ENCODE measurements around the gene PTPRD. TPM values are rescaled to one million over a fixed set of nuclear protein-coding genes. Genes with fewer than 3 reads are reported as not detected.

The PTPRD gene
- total RNA-seq, 4 donors from 2014 or later: 0.72 to 8.0 (median 3.0) TPM

DNA sequence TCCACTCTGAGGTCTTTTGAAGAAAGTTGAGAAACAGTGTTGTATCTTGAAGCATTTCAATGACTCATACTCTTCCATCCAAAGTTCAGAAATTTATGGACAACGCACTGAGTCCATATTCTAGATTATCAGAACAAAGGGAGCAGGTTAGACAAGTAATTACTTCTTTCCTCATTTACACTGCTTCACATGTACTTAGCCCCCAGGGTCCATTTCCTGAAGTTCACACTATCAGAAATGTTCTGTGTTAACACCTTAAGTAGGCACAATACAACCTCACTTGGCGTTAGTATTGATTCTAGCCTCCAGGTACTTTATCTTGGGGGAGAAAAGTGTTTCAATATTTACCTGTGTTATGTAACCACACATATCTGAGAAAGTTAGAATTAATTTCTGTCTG, 2325.3 kb downstream of the PTPRD start:
- 31 to 55% methylated on average over 2 of the region's 2 CpGs for WGBS, 2 donors
- TF ChIP-seq POLR2A (IDR thresholded peaks at IDR 0.05): no peak
- TF ChIP-seq, protein P1, sequence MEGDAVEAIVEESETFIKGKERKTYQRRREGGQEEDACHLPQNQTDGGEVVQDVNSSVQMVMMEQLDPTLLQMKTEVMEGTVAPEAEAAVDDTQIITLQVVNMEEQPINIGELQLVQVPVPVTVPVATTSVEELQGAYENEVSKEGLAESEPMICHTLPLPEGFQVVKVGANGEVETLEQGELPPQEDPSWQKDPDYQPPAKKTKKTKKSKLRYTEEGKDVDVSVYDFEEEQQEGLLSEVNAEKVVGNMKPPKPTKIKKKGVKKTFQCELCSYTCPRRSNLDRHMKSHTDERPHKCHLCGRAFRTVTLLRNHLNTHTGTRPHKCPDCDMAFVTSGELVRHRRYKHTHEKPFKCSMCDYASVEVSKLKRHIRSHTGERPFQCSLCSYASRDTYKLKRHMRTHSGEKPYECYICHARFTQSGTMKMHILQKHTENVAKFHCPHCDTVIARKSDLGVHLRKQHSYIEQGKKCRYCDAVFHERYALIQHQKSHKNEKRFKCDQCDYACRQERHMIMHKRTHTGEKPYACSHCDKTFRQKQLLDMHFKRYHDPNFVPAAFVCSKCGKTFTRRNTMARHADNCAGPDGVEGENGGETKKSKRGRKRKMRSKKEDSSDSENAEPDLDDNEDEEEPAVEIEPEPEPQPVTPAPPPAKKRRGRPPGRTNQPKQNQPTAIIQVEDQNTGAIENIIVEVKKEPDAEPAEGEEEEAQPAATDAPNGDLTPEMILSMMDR (IDR thresholded peaks at IDR 0.05): no peak
- no peak for DNase-seq (ENCODE audit: low spot score in 2 of 2)
- H3K4me3 ChIP-seq (ENCODE audit: low read depth, poor library complexity, severe bottlenecking): no peak overlapping the region
- intact Hi-C loops (cut with DNase I; ENCODE audit: low total_unique reads): no loop called here

DNA sequence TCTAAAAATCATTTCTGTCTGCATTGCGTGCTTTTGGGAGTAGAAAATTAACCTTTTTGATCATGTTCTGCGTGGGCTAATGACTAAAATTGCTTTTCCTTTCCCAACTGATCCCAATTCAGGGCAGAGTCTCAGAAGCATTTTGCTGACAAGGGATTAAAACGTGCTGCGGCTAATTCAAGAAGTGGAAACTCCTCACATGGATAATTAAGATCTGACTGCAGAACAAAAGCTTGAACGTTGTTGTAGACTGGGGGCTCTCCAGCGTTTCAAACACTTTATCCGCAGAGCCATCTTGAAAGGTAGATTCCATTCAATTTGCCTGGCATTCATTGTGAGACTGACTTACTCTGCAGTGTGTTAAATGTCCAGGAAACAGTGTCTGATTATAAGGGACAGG, 2327.9 kb downstream of the PTPRD start:
- WGBS, 2 donors: 70 to 75% methylated on average over 7 of the region's 7 CpGs
- TF ChIP-seq, protein P1 (IDR thresholded peaks at IDR 0.05): no peak
- no peak for TF ChIP-seq POLR2A (IDR thresholded peaks at IDR 0.05)
- no peak for DNase-seq (ENCODE audit: low spot score in 2 of 2)
- H3K4me3 ChIP-seq (ENCODE audit: low read depth, poor library complexity, severe bottlenecking): no peak overlapping the region
- intact Hi-C loops (cut with DNase I; ENCODE audit: low total_unique reads): no loop called here

DNA sequence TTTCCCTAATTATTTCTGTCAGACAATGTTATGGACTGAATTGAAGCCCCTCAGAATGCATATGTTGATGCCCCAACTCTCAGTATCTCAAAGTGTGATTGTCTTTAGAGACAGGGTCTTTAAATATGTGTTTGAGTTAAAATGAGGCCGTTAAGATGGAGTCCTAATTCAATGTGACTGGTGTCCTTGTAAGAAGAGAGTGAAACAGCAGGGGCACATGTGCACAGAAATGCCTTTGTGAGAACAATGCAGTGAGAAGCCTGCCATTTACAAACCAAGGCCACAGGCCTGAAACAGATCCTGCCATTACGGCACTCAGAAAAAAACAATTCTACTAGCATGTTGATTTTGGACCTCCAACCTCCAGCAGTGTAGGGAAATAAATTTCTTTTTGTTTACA, 2330.3 kb downstream of the PTPRD start:
- no peak for TF ChIP-seq POLR2A (IDR thresholded peaks at IDR 0.05)
- TF ChIP-seq, protein P1 (IDR thresholded peaks at IDR 0.05): no peak
- intact Hi-C loops (cut with DNase I; ENCODE audit: low total_unique reads): no loop called here
- no peak for DNase-seq (ENCODE audit: low spot score in 2 of 2)
- 75 to 76% methylated on average over 2 of the region's 2 CpGs for WGBS, 2 donors
- no peak overlapping the region for H3K4me3 ChIP-seq (ENCODE audit: low read depth, poor library complexity, severe bottlenecking)

DNA sequence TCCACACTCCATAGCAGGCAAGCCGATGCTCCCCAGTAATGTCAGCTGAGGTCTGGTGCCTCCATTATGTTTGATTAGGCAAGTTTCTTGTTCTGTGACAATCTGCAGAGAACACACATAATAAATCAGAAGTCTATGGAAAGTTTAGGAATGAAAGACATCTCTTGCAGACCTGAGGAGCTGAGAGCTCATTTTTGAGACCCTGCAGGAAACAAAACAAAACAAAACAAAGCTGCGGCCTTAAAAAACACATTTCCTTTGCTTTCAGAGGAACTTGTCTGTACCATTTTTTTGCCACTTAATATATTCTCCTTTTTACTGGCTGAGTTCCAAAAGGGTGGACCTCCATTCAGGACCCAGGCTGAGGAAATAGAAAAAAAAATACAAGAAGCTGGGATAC, 2332.0 kb downstream of the PTPRD start:
- no peak overlapping the region for H3K4me3 ChIP-seq (ENCODE audit: low read depth, poor library complexity, severe bottlenecking)
- 62 to 67% methylated on average over 2 of the region's 2 CpGs for WGBS, 2 donors
- intact Hi-C loops (cut with DNase I; ENCODE audit: low total_unique reads): no loop called here
- no peak for DNase-seq (ENCODE audit: low spot score in 2 of 2)
- TF ChIP-seq, protein P1 (IDR thresholded peaks at IDR 0.05): no peak
- no peak for TF ChIP-seq POLR2A (IDR thresholded peaks at IDR 0.05)

DNA sequence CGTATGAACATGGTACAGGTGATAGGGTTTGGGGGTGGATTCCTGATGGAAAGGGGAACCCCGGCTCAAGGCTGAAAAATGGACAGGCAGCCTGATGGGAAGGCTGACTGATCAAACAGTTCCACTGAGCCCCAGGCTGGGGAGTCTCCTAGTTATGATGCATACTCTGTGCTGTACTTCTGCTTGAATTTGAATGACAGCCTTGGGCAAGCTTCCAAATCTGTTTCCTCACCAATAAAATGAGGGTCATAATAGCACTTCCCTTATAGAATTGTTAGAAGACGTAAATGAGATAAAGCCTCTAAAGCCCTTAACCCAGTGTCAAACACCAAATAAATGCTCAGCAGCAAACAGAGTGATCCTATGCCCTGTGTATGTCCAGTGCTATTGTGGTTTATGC, 2334.8 kb downstream of the PTPRD start:
- intact Hi-C loops (cut with DNase I; ENCODE audit: low total_unique reads): no loop called here
- WGBS, 2 donors: 47 to 64% methylated on average over 3 of the region's 3 CpGs
- no peak overlapping the region for H3K4me3 ChIP-seq (ENCODE audit: low read depth, poor library complexity, severe bottlenecking)

DNA sequence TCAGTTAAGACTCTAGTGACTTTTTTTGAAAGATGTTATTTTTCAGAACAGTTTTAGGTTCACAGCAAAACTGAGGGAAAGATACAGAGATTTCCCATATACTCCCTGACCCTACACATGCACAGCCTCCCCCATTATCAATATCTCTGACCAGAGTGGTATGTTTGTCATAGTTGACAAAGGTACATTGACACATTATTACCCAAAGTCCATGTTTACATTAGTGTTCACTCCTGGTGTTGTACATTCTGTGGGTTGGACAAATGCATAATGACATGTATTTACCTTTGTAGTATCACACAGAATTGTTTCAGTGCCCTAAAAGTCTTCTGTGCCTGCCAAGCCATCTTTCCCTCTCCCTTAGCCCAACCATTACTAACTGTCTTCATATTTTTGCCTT, 2342.6 kb downstream of the PTPRD start:
- TF ChIP-seq POLR2A (IDR thresholded peaks at IDR 0.05): no peak
- TF ChIP-seq, protein P1 (IDR thresholded peaks at IDR 0.05): no peak
- intact Hi-C loops (cut with DNase I; ENCODE audit: low total_unique reads): no loop called here
- DNase-seq (ENCODE audit: low spot score in 2 of 2): no peak
- H3K4me3 ChIP-seq (ENCODE audit: low read depth, poor library complexity, severe bottlenecking): no peak overlapping the region

More for the DNA sequence above, 2334.8 kb downstream of the PTPRD start:
- no peak for DNase-seq (ENCODE audit: low spot score in 2 of 2)
- TF ChIP-seq POLR2A (IDR thresholded peaks at IDR 0.05): no peak
- TF ChIP-seq, protein P1 (IDR thresholded peaks at IDR 0.05): no peak
